Activated T-helper 1 cell treated with anti-CD3 and anti-CD28 coated beads, Interleukin-2, amount 50 U/mL, for 16 hours (primary cell): ENCODE results near the gene CAP2.

Experiments used
- DNase-seq, 2 donors: peaks; one replicate each; pipeline ENCODE4 v3.0.0-alpha.2; 2020; ENCODE audit warnings: low read depth in 1 of 2, low spot score in 1 of 2

Gene CAP2, protein sequence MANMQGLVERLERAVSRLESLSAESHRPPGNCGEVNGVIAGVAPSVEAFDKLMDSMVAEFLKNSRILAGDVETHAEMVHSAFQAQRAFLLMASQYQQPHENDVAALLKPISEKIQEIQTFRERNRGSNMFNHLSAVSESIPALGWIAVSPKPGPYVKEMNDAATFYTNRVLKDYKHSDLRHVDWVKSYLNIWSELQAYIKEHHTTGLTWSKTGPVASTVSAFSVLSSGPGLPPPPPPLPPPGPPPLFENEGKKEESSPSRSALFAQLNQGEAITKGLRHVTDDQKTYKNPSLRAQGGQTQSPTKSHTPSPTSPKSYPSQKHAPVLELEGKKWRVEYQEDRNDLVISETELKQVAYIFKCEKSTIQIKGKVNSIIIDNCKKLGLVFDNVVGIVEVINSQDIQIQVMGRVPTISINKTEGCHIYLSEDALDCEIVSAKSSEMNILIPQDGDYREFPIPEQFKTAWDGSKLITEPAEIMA

DNA sequence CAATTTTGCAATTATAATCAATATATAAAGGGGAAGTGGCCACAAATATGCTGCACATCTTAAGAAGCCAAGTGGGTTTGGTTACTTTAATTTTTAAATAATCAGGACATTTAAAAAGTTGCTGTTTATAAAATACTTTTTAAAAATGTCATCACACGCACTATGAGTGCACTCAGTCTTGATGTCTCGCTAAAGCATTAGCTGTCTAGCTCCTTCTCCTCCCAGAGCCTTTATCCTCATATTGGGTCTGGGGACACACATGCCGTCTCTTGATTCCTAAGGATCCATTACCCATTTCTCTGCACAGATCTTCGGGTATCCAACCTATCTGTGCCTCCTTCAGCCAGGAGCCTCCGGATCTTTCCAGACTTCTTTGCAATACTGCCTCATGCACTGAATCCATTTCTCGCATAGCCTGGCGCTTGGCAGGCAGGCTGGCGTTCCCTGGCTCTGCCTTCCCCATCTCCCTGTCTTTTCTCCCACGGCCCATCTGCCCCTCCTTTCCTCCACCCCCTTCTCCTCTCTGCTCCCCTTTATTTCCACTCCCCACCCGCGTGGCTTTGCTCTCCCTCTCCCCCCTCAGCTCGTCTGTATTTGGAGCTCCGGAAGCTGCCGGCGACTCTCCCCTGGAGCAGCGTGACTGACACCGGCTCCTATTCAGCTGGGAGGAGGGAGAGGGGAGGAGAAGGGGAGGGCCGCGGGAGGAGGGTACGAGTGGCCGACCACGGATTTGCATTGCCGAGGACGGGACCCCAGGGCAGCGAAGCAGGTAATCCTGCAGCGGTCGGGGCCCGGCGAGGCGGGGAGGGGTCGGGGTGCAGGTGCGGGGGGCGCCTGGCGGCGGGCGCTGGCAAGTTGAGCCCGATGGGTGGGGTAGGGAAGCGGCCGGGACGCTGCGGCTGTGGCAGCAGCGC lies at the start of gene CAP2:
Gene CAP2 (plus strand): TSS at position 618 of the 914 bp plus-strand sequence. CDS start 27,961 bp downstream, outside the sequence.
- DNase-seq, result no peak

DNA sequence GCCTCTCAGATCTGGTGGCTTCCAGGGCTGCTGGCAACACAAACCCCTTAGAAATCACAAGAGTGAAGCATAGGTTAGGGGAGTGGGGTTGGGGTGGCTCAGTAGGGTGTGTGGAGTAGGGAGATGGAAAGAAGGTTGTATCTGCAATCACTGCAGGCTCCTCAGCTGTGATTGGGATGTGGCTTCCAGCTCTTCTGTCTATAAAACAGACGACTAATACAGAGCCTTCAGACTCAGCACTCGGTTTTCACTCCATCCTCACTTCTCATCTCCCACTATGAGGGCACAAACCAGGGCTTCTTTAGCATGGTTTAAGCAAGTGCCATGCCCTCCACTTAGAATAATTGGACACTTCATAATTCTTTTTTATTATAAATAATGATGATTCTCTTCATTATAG lies 46.4 kb upstream of the CAP2 start:
- no peak for DNase-seq

DNA sequence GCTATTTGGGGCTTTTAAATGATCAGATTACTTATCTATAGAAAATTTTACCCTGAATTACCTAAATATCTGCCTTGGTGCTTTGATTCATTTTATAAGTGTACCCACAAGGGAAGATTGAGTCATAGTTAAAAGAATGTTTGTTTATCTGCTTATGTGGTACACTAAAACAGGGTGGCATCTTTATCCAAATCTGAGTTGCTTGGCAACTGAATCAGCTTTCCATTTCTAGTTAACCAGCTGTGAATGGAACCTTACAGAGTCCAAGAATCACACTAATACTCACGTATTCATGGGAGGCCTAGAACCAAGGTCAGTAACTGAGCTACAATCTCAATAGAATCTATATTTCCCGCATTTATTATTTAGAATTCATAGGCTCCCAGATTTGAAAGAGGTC lies 44.0 kb upstream of the CAP2 start:
- no peak for DNase-seq

DNA sequence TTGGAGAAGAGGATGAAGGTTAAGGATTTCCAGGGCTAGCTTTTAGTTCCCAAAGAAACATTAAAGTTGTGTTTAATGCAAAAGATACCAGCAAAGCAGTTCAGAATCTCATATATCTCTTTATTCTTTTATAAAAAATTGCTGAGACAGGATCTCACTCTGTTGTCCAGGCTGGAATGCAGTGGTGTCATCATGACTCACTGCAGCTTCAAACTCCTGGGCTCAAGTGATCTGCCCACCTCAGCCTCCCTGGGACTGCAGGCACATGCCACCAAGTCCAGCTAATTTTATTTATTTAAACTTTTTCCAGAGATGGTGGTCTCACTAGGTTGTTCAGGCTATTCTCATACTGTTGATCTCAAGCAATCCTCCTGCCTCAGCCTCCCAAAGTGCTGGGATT lies 41.1 kb upstream of the CAP2 start:
- no peak for DNase-seq

DNA sequence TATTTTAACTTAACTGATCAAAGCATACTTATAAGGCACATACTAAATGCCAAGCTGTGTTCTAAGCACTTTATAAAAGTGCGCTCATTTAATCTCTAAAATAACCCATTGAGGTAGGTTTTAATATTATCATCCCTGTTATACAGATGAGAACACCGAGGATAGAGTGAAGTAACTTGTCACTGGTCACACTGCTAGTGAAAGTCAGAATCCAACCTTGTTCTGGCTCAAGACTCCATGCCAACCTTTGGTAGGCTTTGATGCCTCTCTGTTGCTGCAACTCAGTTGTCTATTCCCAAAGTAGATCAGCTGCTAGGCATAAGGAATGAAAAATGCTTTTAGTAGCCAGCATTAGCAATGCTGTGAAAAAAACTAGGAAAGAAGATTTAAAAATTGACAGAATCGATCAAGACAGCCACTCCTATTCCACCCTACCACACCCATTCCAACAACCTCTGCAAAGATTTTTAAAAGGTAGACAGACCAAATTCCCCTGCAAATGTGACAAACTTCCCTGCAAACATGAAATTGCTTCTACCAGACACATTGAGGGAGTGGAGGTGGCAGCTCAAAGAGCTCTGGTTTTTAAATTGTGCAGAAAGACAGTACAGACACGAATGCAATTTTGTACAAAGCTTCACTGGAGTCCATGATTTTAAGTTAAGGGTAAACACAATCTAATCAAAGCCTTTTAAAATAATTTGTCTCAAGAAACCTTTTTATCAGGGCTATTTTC lies 39.8 kb upstream of the CAP2 start:
- no peak for DNase-seq

DNA sequence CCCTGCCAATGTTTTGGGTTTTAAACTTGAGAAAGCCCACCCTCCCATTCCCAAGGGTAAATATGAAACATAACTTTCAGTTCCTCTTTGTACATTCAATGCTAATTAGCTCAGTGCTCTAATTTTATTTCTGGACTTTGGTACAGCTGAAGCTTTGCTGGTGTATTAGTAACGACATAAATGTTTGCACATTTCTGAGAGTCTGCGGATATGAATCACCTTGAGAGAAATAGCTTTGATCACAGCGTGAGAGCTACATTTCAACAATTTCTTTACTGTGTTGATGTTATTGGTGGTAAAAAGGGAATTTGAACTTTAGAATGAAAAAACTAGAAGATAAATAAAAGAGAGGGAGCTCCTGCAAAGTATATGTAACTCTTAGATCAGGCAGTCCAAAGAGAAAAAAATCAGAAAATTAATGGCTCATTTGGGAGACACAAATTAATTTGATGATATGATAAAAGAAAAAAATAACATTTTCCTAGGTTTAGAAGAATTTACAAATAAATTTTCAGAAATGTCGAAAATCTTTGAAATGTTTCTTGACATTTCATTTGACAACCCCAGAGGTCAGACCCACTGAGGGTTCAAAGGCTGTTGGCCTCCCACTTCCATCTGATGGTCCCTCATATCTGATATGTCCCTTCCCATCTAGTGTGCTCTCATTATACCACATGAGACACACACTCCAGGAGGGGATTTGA lies 38.5 kb upstream of the CAP2 start:
- DNase-seq, result no peak

DNA sequence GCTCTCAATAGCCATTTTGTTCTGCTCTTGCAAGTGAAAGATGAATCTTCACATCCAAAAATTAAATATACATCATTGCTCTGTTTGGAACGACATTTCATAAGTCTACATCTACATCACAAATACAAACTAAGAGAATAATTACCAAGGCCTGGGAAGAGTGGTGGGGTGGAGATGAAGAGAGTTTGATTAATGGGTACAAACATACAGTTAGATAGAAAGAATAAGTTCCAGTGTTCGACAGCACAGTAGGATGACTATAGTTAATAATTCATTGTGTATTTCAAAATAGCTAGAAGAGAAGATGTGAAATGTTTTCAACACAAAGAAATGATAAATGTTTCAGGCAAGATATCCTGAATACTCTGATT lies 38.0 kb upstream of the CAP2 start:
- no peak for DNase-seq

DNA sequence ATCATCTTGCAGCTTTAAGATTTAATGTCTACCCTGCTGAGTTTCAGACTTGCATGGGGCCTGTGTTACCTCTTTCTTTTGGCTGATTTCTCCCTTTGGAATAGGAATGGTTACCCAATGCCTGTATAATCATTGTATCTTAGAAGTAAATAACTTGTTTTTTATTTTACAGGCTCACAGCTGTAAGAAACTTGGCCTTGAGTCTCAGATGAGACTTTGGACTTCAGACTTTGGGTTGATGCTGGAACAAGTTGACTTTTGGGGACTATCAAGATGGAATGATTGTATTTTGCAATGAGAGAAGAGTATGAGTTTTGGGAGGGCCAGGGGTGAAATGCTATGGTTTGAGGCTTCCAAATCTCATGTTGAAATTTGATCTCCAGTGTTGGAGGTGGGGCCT lies 34.9 kb upstream of the CAP2 start:
- DNase-seq, result no peak

DNA sequence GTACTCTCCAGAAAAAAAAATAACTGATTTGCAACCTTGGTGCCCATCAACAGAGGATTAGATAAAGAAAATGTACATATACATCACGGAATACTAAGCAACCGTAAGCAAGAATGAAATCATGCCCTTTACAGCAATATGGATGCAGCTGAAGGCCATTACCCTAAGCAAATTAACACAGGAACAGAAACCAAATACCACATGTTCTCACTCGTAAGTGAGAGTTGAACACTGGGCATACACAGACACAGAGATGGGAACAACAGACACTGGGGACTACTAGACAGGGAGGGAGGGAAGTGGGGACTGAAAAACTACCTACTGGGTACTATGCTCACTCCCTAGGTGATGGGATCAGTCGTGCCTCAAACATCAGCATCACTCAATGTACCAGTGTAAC lies 32.8 kb upstream of the CAP2 start:
- no peak for DNase-seq

DNA sequence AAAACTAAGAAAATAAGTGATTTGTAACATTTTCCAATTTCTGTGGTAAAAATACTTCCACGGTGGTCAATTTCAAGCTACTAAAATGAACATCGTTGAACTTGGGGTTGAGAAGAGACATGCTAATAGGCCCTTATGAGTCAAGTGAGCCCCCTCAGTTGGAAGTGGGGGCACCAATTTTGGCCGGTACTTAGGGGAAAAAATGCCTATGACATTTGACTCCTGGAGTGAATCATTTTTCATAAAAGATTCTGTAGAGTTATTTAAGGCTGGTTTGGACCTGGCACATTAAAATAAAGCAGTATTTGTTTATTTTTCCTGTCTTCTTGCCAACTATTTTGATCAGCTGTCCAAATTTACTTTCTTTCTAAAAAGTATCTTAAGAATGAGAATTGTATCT lies 32.4 kb upstream of the CAP2 start:
- DNase-seq, result no peak

DNA sequence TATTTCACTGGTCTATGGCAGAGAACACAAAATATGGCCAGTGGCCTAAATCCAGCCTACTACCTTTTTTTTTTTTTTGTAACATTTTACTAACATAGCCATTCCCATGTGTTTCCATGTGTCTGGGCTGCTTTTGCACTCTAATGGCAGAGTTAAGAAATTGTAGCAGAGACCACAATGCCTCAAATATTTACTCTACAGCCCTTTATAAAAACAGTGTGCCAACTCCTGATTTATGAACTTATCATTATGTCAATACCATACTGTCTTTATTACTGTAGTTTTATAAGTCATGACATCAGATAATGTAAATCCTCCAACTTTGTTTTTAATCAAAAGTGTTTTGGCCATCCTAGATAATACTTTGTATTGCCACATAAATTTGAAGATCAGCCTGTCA lies 27.4 kb upstream of the CAP2 start:
- DNase-seq, result no peak

DNA sequence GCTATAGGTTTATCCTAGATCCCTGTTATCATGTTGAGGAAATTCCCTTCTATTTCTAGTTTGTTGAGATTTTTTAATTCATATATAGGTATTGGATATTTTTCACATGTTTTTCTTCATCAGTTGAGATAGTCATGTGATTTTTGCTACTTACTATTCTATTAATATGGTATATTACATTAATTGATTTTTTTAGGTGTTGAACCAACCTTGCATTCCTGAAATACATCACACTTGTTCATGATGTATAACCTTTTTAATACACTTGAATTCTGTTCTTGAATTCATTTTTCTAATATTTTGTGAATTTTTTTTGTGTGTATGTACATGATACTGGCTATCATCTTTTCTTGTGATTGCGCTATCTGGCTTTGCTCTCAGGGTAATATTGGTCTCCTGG lies 25.5 kb upstream of the CAP2 start:
- DNase-seq, result no peak

DNA sequence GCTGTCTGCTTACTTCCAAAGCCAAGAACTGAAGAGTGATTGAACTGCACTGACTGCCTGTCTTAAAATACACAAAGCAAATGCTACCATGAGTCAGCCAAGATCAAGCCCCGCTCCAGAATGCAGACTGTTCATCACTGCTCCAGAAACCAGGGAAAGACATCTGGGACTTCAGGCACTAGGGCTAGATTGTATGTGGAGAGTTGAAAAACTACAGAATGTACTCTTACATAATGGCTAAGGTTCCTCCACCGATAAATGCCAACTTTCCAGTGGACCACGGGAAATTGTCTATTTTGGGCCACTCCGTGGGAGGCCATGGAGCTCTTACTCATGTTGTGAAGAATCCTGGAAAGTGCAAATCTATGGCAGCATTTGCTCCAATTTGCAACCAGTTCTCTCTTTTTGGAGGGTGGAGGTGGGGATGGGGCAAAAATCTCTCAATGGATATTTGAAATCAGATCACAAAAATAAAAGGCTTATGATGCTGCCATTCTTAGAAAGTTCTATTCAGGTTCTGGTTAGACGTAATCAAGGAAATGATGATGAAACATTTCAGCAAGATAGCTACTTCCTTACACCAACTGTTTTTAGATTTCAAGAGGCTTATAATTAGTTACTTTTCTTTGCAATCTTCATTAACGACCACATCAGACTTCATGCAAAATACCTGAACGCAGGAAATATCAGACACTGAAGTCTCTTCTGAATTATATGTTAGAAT lies 11.8 kb upstream of the CAP2 start:
- no peak for DNase-seq

DNA sequence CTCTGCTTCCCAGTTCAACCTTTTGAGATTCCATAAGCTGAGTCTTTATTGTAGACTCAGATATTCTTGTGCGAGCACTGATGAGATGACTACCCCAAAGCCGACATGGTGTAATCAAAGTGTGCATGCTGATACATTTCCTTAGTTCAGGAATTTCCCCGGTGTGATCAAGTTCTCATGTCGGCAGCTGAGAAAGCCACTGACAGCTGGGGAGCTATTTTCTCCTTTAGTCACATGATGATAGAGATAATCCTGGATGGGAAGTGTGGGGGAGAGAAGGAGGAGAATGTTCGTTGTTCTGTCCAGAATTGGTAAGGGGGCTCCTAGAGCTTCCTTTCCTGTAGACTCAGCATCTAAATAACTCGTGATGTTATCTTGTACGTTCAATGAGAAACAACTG lies 7.7 kb upstream of the CAP2 start:
- no peak for DNase-seq

DNA sequence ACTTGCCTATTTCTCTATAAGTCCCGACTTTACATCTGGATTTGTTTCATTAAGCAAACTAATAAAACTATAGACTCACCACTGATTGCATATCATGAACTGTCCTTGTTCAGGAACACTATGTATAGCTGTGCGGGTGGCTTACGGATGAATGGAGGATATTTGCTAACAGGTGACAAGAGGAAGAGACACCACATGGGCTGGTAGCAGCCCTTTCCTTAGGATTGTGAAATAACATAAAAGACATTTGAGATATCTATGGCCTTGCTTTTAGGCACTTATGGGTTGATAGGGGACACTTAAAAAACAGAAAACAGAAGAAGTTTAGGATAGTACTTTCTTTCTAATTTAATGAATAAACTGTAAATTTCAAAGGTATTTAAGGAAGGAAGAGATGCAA lies 5.0 kb upstream of the CAP2 start:
- DNase-seq, result no peak

DNA sequence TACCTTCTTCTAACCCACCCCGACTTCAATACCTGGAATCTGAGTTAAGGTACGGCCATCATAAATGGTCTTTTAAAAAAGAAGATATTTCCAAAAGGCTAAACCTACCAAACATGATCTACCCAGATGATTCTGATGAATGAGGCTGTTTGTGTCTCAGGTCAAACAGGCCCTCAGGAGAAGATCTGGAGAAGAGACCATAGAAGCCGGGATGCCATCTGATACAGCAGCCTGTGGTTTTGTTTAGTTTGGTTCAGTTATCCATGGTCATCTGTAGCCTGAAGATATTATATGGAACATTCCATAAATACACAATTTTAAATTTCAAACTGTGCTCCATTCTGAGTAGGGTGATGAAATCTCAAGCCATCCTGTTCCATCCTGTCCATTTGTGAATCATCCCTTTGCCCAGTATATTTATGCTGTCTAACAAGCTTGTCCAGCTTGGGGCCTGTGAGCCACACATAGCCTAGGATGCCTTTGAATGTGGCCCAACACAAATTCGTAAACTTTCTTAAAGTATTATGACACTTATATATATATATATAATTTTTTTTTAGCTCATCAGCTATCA lies 4.0 kb upstream of the CAP2 start:
- DNase-seq, result no peak

DNA sequence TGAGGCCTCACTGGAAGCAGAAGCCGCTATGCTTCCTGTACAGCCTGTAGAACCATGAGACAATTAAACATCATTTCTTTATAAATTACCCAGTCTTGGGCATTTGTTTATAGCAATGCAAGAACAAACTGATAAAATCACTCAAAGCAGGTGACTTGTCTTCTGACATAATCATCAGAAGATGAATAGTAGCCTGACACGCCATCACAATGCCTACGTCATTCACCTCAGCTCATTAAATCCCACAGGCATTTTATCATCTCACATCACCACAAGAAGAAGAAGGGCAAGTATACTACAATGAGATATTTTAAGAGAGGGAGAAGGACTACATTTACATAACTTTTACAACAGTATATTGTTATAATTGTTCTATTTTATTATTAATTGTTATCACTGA lies 3.1 kb upstream of the CAP2 start:
- no peak for DNase-seq

DNA sequence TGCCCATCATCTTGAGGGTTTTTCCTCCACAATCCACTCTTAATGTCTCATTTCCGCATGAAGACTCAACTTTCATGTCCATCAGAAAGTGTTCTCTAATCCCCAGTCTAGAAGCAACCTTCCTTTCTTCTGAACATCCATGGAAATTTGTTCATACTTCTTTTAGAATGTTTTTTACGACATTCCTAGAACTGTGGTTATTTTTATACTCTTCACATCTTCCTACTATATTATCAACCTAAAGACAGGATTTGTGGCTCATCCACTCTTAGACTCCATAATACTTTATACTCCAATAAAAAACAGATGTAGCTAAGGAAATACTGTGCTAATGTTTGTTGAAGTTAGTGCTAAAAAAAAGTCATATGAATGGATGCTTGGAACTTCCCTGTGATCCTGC lies 1.4 kb upstream of the CAP2 start:
- DNase-seq, result no peak

DNA sequence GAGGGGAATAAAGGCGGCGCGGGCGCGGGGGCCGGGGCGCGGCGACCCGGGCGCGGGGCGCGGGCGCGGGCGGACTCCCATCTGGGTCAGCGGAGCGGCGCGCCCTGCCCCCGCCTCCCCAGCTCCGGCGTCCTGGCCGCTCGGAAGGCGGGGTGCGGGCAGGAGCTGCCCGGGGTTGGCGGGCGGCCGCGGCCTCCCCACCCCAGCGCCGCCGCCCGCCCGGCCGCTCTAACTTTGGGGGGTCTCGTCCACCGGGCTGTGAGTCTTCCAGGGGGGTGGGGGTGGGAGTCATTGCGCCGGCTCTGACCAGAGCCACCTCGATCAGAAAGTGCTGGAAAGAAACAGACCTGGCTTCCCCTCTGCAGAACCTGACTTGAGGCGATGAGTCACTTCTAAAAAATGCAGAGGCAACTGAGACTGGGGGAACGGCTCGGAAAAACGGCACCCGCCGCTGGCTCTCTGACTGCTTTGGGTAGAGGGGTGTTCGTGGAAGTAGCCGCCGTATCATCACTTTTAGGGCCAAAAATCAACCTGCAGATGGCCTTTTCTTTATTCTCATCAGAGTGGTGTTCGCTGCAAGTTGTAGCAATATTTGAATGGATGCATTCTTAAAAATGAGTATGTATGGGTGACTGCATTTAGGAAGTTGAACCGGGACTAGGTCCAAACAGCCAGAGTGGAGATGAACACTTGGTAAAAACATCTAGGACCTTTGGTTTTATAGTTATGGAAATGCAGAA lies 667 bp downstream of the CAP2 start:
- DNase-seq, result no peak
